A549 (cell line): ENCODE results near the gene IRF6. TPM values are rescaled to one million over a fixed set of nuclear protein-coding genes. Genes with fewer than 3 reads are reported as not detected.

Source experiments
- ATAC-seq, 2 experiments: fragments of 200-7000 bp in 1 of 2; fragments of >200 bp in 1 of 2; cut with Nextera tagmentation in 1 of 2; cut with Tn5 transposase in 1 of 2; 3 replicates each; pipeline versions ENCODE4 v1.8.0 to v1.9.1; 2018 to 2020; ENCODE audit warnings: mild to moderate bottlenecking in 1 of 2, moderate library complexity in 1 of 2
- CTCF ChIA-PET: fragments of 300-600 bp; sonication (Branson Sonifier 250); formaldehyde crosslinking; extraction: SDS; loops from one replicate; lab custom pipeline; 2021; ENCODE audit warnings: antibody characterized with exemption, inconsistent platforms; lab: Yijun Ruan, JAX
- POLR2A ChIA-PET: fragments of 350-600 bp; formaldehyde crosslinking; extraction: SDS; loops from one replicate; lab custom pipeline; 2021; ENCODE audit warnings: antibody characterized with exemption, inconsistent platforms; lab: Yijun Ruan, JAX
- DNase-seq, 2 experiments: peaks; one replicate each; pipeline versions ENCODE4 v3.0.0 to v3.0.0-alpha.2; 2011 to 2016; ENCODE audit warnings: low read depth in 1 of 2, low spot score in 1 of 2
- FAIRE-seq: peaks from 2 replicates; lab custom pipeline; 2011; peaks lifted over from hg19 to GRCh38; lab: Jason Lieb, UNC
- H3K27ac ChIP-seq, 2 experiments: fragments of >200 bp; sonication (Bioruptor Twin); formaldehyde crosslinking; 3 replicates each; pipeline ENCODE4 v1.5.1; 2016 to 2017
- H3K4me1 ChIP-seq: fragments of >200 bp; sonication (Bioruptor Twin); formaldehyde crosslinking; 3 replicates; pipeline ENCODE4 v1.6.1; 2016
- H3K4me2 ChIP-seq: fragments of >200 bp; sonication (Bioruptor Twin); formaldehyde crosslinking; 3 replicates; pipeline ENCODE4 v1.6.1; 2016
- H3K4me3 ChIP-seq: fragments of >200 bp; sonication (Bioruptor Twin); formaldehyde crosslinking; 3 replicates; pipeline ENCODE4 v1.5.1; 2016
- H3K9me3 ChIP-seq: fragments of >200 bp; sonication (Bioruptor Twin); formaldehyde crosslinking; 3 replicates; pipeline ENCODE4 v1.6.1; 2016
- BCL3 ChIP-seq: fragments of >200 bp; sonication (Bioruptor Twin); formaldehyde crosslinking; IDR thresholded peaks from 3 replicates; pipeline ENCODE4 v1.6.1; 2016
- CHD4 ChIP-seq: fragments of 200-600 bp; sonication (generic); IDR thresholded peaks from 2 replicates; pipeline ENCODE4 v1.6.1; 2016; ENCODE audit warnings: antibody characterized with exemption, mild to moderate bottlenecking, borderline replicate concordance
- CTCF ChIP-seq: fragments of >200 bp; sonication (Bioruptor Twin); formaldehyde crosslinking; IDR thresholded peaks from 3 replicates; pipeline ENCODE4 v1.5.1; 2016
- EHF ChIP-seq: fragments of 250-450 bp; sonication (Bioruptor Pico); IDR thresholded peaks from 2 replicates; pipeline ENCODE4 v1.5.0; 2020; ENCODE audit warnings: mild to moderate bottlenecking
- EP300 ChIP-seq, 2 experiments: fragments of >200 bp; sonication (Bioruptor Twin); formaldehyde crosslinking; IDR thresholded peaks; 2 replicates in 1 of 2; 3 replicates in 1 of 2; pipeline ENCODE4 v1.6.1; 2016 to 2017
- FOSB ChIP-seq: fragments of 250-450 bp; sonication (Bioruptor Pico); IDR thresholded peaks from 2 replicates; pipeline ENCODE4 v1.5.0; 2020; ENCODE audit warnings: mild to moderate bottlenecking, moderate library complexity
- FOXS1 ChIP-seq: fragments of 250-450 bp; sonication (Bioruptor Pico); IDR thresholded peaks from 2 replicates; pipeline ENCODE4 v1.5.0; 2020; ENCODE audit warnings: mild to moderate bottlenecking, moderate library complexity
- GATA3 ChIP-seq: IDR thresholded peaks from 2 replicates; pipeline ENCODE4 v1.6.1; 2012; ENCODE audit warnings: borderline replicate concordance
- MAFK ChIP-seq: fragments of 450-650 bp; IDR thresholded peaks from 2 replicates; pipeline ENCODE4 v1.6.1; 2014; ENCODE audit not compliant: partially characterized antibody
- NR3C1 ChIP-seq: fragments of >200 bp; sonication (Bioruptor Twin); formaldehyde crosslinking; IDR thresholded peaks from 3 replicates; pipeline ENCODE4 v1.6.1; 2017
- PHF8 ChIP-seq: fragments of 200-600 bp; sonication (generic); IDR thresholded peaks from 2 replicates; pipeline ENCODE4 v1.6.1; 2016; ENCODE audit warnings: low read depth, mild to moderate bottlenecking, antibody characterized with exemption, moderate library complexity, borderline replicate concordance
- POLR2AphosphoS2 ChIP-seq: conservative IDR thresholded peaks from 2 replicates; pipeline ENCODE4 v1.6.1; 2012; ENCODE audit warnings: low read length, improper control_type of control experiment, inconsistent platforms
- RARB ChIP-seq: fragments of 250-450 bp; sonication (Bioruptor Pico); IDR thresholded peaks from 2 replicates; pipeline ENCODE4 v1.8.0; 2021; ENCODE audit warnings: mild to moderate bottlenecking, moderate library complexity
- RFX5 ChIP-seq: fragments of 450-650 bp; IDR thresholded peaks from 2 replicates; pipeline ENCODE4 v1.7.1; 2014; ENCODE audit warnings: antibody characterized with exemption, mild to moderate bottlenecking, moderate library complexity
- TFCP2L1 ChIP-seq: fragments of 250-450 bp; sonication (Bioruptor Pico); IDR thresholded peaks from 2 replicates; pipeline ENCODE4 v1.5.0; 2021; ENCODE audit warnings: mild to moderate bottlenecking
- TP53 ChIP-seq: fragments of 250-450 bp; sonication (Bioruptor Pico); IDR thresholded peaks from 2 replicates; pipeline ENCODE4 v1.5.0; 2021; ENCODE audit warnings: mild to moderate bottlenecking, moderate library complexity
- USF2 ChIP-seq: fragments of 450-650 bp; IDR thresholded peaks from 2 replicates; pipeline ENCODE4 v1.6.1; 2014; ENCODE audit warnings: antibody characterized with exemption
- WGBS: methylation state at CpG from one replicate; pipeline ENCODE4 v1.1.6; 2017; ENCODE audit errors: missing lambda C conversion rate; 5-methylcytosine and 5-hydroxymethylcytosine counted together
- polyA minus RNA-seq: library from RNA; depleted of rRNA, polyadenylated mRNA; stranded (reverse); fragments of >200 nt; gene quantifications from 2 replicates; pipeline ENCODE4 v1.2.3, GENCODE V29; 2011; rRNA and poly(A)+ RNA removed
- polyA plus RNA-seq, 4 experiments: library from polyadenylated mRNA; depleted of rRNA in 3 of 4; stranded (reverse); fragments of >200 nt; fragmentation: RNase III in 1 of 4; extraction: RNeasy Plus Mini Kit Qiagen cat#74134 plus additional on column Dnase treatment in 1 of 4; gene quantifications; 2 replicates in 3 of 4; 3 replicates in 1 of 4; pipeline ENCODE4 v1.2.3, GENCODE V29; 2011 to 2017

IRF6 gene
- 0.22 and 0.25 TPM in 2 replicates for polyA plus RNA-seq (2011; rRNA removed)
- polyA plus RNA-seq (2012; cell fraction: cytosol; rRNA removed): 0.04 and 0.08 TPM in 2 replicates
- polyA plus RNA-seq (2012; cell fraction: nucleus; rRNA removed): not detected in 2 replicates
- 0.03 to 0.08 TPM (median 0.05 TPM) in 3 replicates for polyA plus RNA-seq (2017; fragmentation: RNase III; extraction: RNeasy Plus Mini Kit Qiagen cat#74134 plus additional on column Dnase treatment)
- polyA minus RNA-seq: 0.25 and 0.83 TPM in 2 replicates

- POLR2A ChIA-PET: no interaction called here
- Histone ChIP-seq H3K4me2 (peak within 1 kb of the TSS; percentile 68), H3K4me3 (peak within 1 kb of the TSS; percentile 32; the same call in 2 of the 3 replicates), H3K9me3 (no peaks in the 10 kb centered on the region), H3K4me1 (peaks cover 10% of the 10 kb centered on the region), H3K27ac (no peak within 1 kb of the TSS)
- FAIRE-seq (no peak), ATAC-seq (peak; percentile 54 to 83; a peak in 4 of 6 replicates), DNase-seq (peak; percentile 33 to 48)
- CTCF ChIA-PET: interaction anchor here (2.5 kb wide), 1 partner anchor 17 kb away, joined by 11 read pairs; no protein-coding TSS in a partner anchor
- TF ChIP-seq NR3C1: no peak
- TF ChIP-seq EHF (CRISPR knock-in tag): no peak
- TF ChIP-seq USF2: no peak
- TF ChIP-seq FOXS1: no peak
- no peak for TF ChIP-seq FOSB
- TF ChIP-seq EP300 (IDR thresholded peaks at IDR 0.05): no peak
- no peak for TF ChIP-seq CTCF
- TF ChIP-seq GATA3: no peak
- no peak for TF ChIP-seq RARB (CRISPR knock-in tag)
- no peak for TF ChIP-seq RFX5
- TF ChIP-seq PHF8: no peak
- WGBS: 60% methylated on average over 31 of the region's 46 CpGs
These were observed at the start of gene IRF6 for GRCh38 chr1:209805875-209806760. IRF6 (minus strand) TSS chr1:209806142; CDS start chr1:209801413, 4,729 bp downstream.

- 90% methylated on average over 3 of the region's 5 CpGs for WGBS
- ChIA-PET POLR2A (interaction anchor here (1.1 kb wide), 1 partner anchor 16 kb away, joined by 3 read pairs; no protein-coding TSS in a partner anchor), CTCF (interaction anchor here (0.7 to 11.8 kb wide), 7 partner anchors 9 to 478 kb away, joined by 3 to 235 read pairs (median 3); partner anchors contain the start of gene UTP25)
- no peak overlapping the region for H3K4me3 ChIP-seq
- FAIRE-seq: no peak
- no peaks in the 10 kb centered on the region for H3K4me1 ChIP-seq
- H3K9me3 ChIP-seq: no peaks in the 10 kb centered on the region
- no peak for ATAC-seq
- no peak for DNase-seq
- TF ChIP-seq POLR2AphosphoS2 (0 out of 2 replicates have a peak, but pooled peaks have one; percentile 46), PHF8 (no peak)
- H3K4me2 ChIP-seq: no peak overlapping the region
- no peak overlapping the region for H3K27ac ChIP-seq
These were observed 49.7 kb upstream of the IRF6 start for GRCh38 chr1:209855623-209856022.

GRCh38 chr1:209855006-209855405 is 49.1 kb upstream of the IRF6 start:
- H3K4me2 ChIP-seq: no peak overlapping the region
- FAIRE-seq (no peak), ATAC-seq (no peak), DNase-seq (no peak)
- no peaks in the 10 kb centered on the region for H3K4me1 ChIP-seq
- TF ChIP-seq CHD4: no peak
- no peak for TF ChIP-seq TFCP2L1
- TF ChIP-seq BCL3: no peak
- no peak for TF ChIP-seq POLR2AphosphoS2
- no peak for TF ChIP-seq TP53 (CRISPR knock-in tag)
- no peak for TF ChIP-seq GATA3
- no peak for TF ChIP-seq MAFK
- H3K27ac ChIP-seq: no peak overlapping the region
- CTCF ChIA-PET: interaction anchor here (0.7 to 11.8 kb wide), 8 partner anchors 9 to 479 kb away, joined by 3 to 235 read pairs (median 3); partner anchors contain the start of gene UTP25
- POLR2A ChIA-PET: interaction anchor here (1.1 kb wide), 1 partner anchor 15 kb away, joined by 3 read pairs; no protein-coding TSS in a partner anchor
- no peak overlapping the region for H3K4me3 ChIP-seq
- H3K9me3 ChIP-seq: no peaks in the 10 kb centered on the region
- 97% methylated on average over 8 of the region's 8 CpGs for WGBS
